GM12891 (cell line): ENCODE results near the gene ZFHX3.

Experiments used
- POLR2A ChIP-seq: IDR thresholded peaks from 2 replicates; pipeline ENCODE4 v1.6.1; 2011; ENCODE audit warnings: low read depth, low read length, control low read depth
- POLR2AphosphoS5 ChIP-seq: IDR thresholded peaks from 2 replicates; pipeline ENCODE4 v1.6.1; 2011; ENCODE audit warnings: low read depth, low read length, control low read depth
- POU2F2 ChIP-seq: IDR thresholded peaks from 2 replicates; pipeline ENCODE4 v1.6.1; 2011; ENCODE audit warnings: low read depth, mild to moderate bottlenecking, control low read depth, low read length, moderate library complexity
- TAF1 ChIP-seq: IDR thresholded peaks from 2 replicates; pipeline ENCODE4 v1.6.1; 2011; ENCODE audit warnings: low read depth, low read length, control low read depth

GRCh38 chr16:73027685-73028111 lies 20.2 kb downstream of the ZFHX3 start:
- TF ChIP-seq POLR2AphosphoS5 (no peak), POU2F2 (no peak), POLR2A (no peak), TAF1 (no peak)
